ENCODE data around the gene ZRANB1.
"Not testable (repeated sequence)": the region's sequence is repeated elsewhere in the genome, so short reads cannot be mapped to it uniquely, and the experiment has no call there.

The ZRANB1 gene

GRCh38 chr10:124957404-124957947 is 15.6 kb downstream of the ZRANB1 start:
- DNase-seq (ENCODE audit: low read depth) = no peak
- no peak overlapping the region for H3K4me3 ChIP-seq (ENCODE audit: low read depth, low read length)

- DNase-seq (ENCODE audit: low read depth) = no peak
- H3K4me3 ChIP-seq (ENCODE audit: low read depth, low read length) = no peak overlapping the region
Observed at GRCh38 chr10:124959564-124959963, 17.6 kb downstream of the ZRANB1 start.

- no peak for DNase-seq (ENCODE audit: low read depth)
- H3K4me3 ChIP-seq (ENCODE audit: low read depth, low read length) = no peak overlapping the region
Observed at GRCh38 chr10:124961248-124961570, 19.3 kb downstream of the ZRANB1 start.

- no peak overlapping the region for H3K4me3 ChIP-seq (ENCODE audit: low read depth, low read length)
- DNase-seq (ENCODE audit: low read depth) = no peak
Observed at GRCh38 chr10:124962421-124962820, 20.5 kb downstream of the ZRANB1 start.

GRCh38 chr10:124963866-124964720 is 22.2 kb downstream of the ZRANB1 start:
- DNase-seq (ENCODE audit: low read depth) = no peak
- no peak overlapping the region for H3K4me3 ChIP-seq (ENCODE audit: low read depth, low read length)

GRCh38 chr10:124966008-124966407 is 24.1 kb downstream of the ZRANB1 start:
- no peak for DNase-seq (ENCODE audit: low read depth)

GRCh38 chr10:124967255-124967654 is 25.3 kb downstream of the ZRANB1 start:
- H3K4me3 ChIP-seq (ENCODE audit: low read depth, low read length) = no peak overlapping the region
- no peak for DNase-seq (ENCODE audit: low read depth)

More at GRCh38 chr10:124966008-124966407, 24.1 kb downstream of the ZRANB1 start:
- no peak overlapping the region for H3K4me3 ChIP-seq (ENCODE audit: low read depth, low read length)

GRCh38 chr10:124971276-124971675 is 29.4 kb downstream of the ZRANB1 start:
- no peak overlapping the region for H3K4me3 ChIP-seq (ENCODE audit: low read depth, low read length)
- DNase-seq (ENCODE audit: low read depth) = no peak

- DNase-seq (ENCODE audit: low read depth) = no peak
Observed at GRCh38 chr10:124972637-124973036, 30.7 kb downstream of the ZRANB1 start.

GRCh38 chr10:124974131-124974530 is 32.2 kb downstream of the ZRANB1 start:
- no peak for DNase-seq (ENCODE audit: low read depth)
- no peak overlapping the region for H3K4me3 ChIP-seq (ENCODE audit: low read depth, low read length)

More at GRCh38 chr10:124972637-124973036, 30.7 kb downstream of the ZRANB1 start:
- H3K4me3 ChIP-seq (ENCODE audit: low read depth, low read length) = no peak overlapping the region

- H3K4me3 ChIP-seq (ENCODE audit: low read depth, low read length) = no peak overlapping the region
- no peak for DNase-seq (ENCODE audit: low read depth)
Observed at GRCh38 chr10:124975977-124976514, 34.1 kb downstream of the ZRANB1 start.

- DNase-seq (ENCODE audit: low read depth) = no peak
- H3K4me3 ChIP-seq (ENCODE audit: low read depth, low read length) = no peak overlapping the region
Observed at GRCh38 chr10:124977161-124977560, 35.2 kb downstream of the ZRANB1 start.

GRCh38 chr10:124977648-124978375 is 35.9 kb downstream of the ZRANB1 start:
- DNase-seq (ENCODE audit: low read depth) = no peak
- H3K4me3 ChIP-seq (ENCODE audit: low read depth, low read length) = no peak overlapping the region

GRCh38 chr10:124978376-124978725 is 36.4 kb downstream of the ZRANB1 start:
- H3K4me3 ChIP-seq (ENCODE audit: low read depth, low read length) = no peak overlapping the region
- no peak for DNase-seq (ENCODE audit: low read depth)

GRCh38 chr10:124983321-124983720 is 41.4 kb downstream of the ZRANB1 start:
- H3K4me3 ChIP-seq (ENCODE audit: low read depth, low read length) = no peak overlapping the region

GRCh38 chr10:124984376-124984775 is 42.5 kb downstream of the ZRANB1 start:
- no peak for DNase-seq (ENCODE audit: low read depth)
- H3K4me3 ChIP-seq (ENCODE audit: low read depth, low read length) = no peak overlapping the region

More at GRCh38 chr10:124983321-124983720, 41.4 kb downstream of the ZRANB1 start:
- DNase-seq (ENCODE audit: low read depth) = no peak

- DNase-seq (ENCODE audit: low read depth) = no peak
- H3K4me3 ChIP-seq (ENCODE audit: low read depth, low read length) = no peak overlapping the region
Observed at GRCh38 chr10:124985162-124985561, 43.2 kb downstream of the ZRANB1 start.

GRCh38 chr10:124987788-124988187 is 45.9 kb downstream of the ZRANB1 start:
- DNase-seq (ENCODE audit: low read depth) = no peak

GRCh38 chr10:124988753-124989152 is 46.8 kb downstream of the ZRANB1 start:
- not testable (repeated sequence) for DNase-seq (ENCODE audit: low read depth); H3K4me3 ChIP-seq (ENCODE audit: low read depth, low read length)

More at GRCh38 chr10:124987788-124988187, 45.9 kb downstream of the ZRANB1 start:
- H3K4me3 ChIP-seq (ENCODE audit: low read depth, low read length) = no peak overlapping the region

- no peak overlapping the region for H3K4me3 ChIP-seq (ENCODE audit: low read depth, low read length)
- no peak for DNase-seq (ENCODE audit: low read depth)
Observed at GRCh38 chr10:124989526-124989925, 47.6 kb downstream of the ZRANB1 start.
